Coronary artery (tissue), 2 donors: Measurements from ENCODE around the gene VAMP3.

Experiments
- DNase-seq: peaks from one replicate; pipeline ENCODE4 v3.0.0-alpha.2; 2017; ENCODE audit warnings: low spot score
- H3K27ac ChIP-seq, 2 donors: fragments of 200-600 bp; sonication (generic); one replicate each; pipeline ENCODE4 v1.5.1; 2016 to 2019
- H3K4me3 ChIP-seq: fragments of 200-600 bp; sonication (generic); 2 replicates; pipeline ENCODE4 v1.5.1; 2016; ENCODE audit warnings: mild to moderate bottlenecking, moderate library complexity
- TF ChIP-seq, protein P1 (sequence below): fragments of 200-600 bp; sonication (generic); IDR thresholded peaks from one replicate; pipeline ENCODE4 v1.5.1; 2019; ENCODE audit warnings: antibody characterized with exemption

Gene VAMP3

DNA sequence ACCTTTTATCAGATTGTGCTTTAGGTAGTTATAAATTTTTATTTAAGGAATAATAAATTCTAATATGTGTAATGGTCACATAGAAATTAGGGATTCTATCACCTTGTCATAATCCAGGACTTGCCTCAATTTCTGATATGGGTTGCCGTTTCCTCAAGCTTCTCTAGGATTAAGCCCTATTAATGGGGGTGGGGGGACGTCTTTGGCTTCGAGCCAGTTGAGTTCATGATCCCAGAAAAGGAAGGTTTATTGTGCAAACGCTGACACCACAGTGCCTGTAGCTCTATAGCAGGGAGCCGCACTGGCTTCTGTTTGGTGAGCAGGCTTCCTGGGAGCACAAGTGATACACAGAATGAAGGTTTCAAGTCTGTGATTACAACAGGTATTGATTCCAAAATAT lies 22.0 kb upstream of the VAMP3 start:
- Histone ChIP-seq H3K4me3 (no peak overlapping the region), H3K27ac (no peak overlapping the region)
- TF ChIP-seq, protein P1, sequence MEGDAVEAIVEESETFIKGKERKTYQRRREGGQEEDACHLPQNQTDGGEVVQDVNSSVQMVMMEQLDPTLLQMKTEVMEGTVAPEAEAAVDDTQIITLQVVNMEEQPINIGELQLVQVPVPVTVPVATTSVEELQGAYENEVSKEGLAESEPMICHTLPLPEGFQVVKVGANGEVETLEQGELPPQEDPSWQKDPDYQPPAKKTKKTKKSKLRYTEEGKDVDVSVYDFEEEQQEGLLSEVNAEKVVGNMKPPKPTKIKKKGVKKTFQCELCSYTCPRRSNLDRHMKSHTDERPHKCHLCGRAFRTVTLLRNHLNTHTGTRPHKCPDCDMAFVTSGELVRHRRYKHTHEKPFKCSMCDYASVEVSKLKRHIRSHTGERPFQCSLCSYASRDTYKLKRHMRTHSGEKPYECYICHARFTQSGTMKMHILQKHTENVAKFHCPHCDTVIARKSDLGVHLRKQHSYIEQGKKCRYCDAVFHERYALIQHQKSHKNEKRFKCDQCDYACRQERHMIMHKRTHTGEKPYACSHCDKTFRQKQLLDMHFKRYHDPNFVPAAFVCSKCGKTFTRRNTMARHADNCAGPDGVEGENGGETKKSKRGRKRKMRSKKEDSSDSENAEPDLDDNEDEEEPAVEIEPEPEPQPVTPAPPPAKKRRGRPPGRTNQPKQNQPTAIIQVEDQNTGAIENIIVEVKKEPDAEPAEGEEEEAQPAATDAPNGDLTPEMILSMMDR = no peak
- DNase-seq = no peak

DNA sequence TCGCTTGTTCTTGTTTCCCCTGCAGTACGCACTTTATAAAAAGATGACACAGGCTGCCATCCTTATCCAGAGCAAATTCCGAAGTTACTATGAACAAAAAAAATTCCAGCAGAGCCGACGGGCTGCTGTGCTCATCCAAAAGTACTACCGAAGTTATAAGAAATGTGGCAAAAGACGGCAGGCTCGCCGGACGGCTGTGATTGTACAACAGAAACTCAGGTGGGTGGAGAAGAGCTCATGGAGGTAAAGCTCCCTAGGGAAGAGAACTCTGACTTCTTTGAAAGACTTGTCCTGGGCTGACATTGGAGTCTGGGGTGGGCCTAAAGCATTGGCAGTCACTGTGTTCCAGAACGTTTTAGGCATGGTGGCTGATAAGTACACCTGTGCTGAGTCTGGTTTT lies 19.9 kb upstream of the VAMP3 start:
- TF ChIP-seq, protein P1 = no peak
- no peak overlapping the region for H3K4me3 ChIP-seq
- DNase-seq = no peak
- H3K27ac ChIP-seq = no peak overlapping the region

DNA sequence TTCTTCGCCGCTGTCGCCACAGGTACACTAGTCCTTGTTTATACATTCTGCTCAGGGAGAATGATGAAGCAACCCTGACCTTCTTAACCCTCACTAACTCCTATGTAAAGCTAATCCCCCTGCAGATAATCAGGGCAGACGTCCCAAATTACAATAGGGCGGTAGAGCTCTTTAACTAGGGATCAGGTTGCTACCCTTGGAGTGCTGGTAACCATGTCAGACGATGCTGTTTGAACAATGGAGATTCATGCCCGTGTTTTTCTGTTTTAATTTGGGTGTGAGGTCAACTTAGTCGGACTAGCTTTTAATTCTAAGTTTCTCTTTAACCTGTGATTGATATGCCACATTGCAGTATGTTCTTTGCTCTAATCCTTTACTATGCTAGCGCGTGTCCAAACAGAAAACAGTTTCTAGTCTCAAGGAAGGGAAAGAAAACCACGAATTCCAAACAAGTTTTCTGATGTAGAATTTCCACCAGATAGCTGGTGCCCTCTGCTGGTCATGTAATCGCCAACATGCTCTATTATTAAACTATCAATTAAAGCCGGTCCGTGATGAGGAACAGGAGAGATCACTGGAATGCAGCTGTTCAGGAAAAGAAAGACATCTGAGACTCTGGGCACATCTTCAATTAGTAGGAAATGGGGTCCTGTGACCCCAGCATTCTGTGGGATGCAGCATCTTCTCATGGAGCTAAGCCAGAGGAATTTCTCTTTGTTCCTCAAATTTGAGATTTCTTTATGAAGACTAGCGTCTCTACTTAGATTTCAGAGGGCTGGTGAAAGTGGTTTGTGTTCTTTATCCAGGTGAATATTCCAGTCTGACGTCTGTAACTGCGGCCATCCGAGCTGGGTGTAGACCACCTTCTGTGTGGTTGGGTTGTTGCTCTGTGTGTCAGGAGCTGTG lies 18.3 kb upstream of the VAMP3 start:
- TF ChIP-seq, protein P1 = peak; percentile 54
- DNase-seq = no peak
- H3K27ac ChIP-seq = no peak overlapping the region
- H3K4me3 ChIP-seq = peak overlapping the region; percentile 53

DNA sequence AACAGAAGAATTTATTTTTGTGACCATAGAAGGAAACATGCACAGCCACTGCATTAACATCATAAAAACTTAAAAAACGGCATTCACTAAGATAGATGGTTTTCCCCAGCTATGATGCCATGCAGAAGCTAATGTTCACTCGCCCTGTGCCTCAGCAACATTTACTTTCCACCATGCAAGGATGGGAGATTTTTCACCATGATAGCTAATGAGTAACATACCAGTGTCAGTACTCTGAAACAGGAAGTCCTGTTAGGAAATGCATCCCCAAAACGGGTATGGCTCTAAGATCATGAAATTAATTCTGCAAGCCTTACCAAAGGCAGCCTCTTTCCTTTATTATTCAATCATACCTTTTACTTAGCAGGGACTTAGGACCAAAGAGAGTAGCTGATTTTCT lies 17.5 kb upstream of the VAMP3 start:
- TF ChIP-seq, protein P1 = no peak
- Histone ChIP-seq H3K27ac (no peak overlapping the region), H3K4me3 (no peak overlapping the region)
- no peak for DNase-seq

DNA sequence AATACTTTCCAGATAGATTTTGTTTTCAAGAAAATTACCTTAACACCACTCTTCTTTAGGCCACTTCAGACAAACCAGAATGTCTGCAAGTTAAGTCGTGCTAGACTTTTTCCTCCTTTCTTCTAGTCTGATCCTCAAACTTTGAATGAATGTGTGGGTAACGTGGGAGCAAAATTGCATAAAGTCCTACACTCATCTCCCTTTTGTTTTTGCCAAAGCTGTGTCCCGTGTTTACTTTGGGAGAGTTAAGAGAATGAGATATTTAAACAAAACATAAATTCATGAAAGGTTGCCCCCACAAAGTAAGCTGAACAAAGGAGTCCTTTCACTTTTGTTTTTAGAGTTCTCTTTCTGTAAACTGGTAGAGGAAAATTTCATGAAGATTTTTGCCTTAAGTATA lies 16.9 kb upstream of the VAMP3 start:
- Histone ChIP-seq H3K4me3 (no peak overlapping the region), H3K27ac (no peak overlapping the region)
- TF ChIP-seq, protein P1 = no peak
- no peak for DNase-seq

DNA sequence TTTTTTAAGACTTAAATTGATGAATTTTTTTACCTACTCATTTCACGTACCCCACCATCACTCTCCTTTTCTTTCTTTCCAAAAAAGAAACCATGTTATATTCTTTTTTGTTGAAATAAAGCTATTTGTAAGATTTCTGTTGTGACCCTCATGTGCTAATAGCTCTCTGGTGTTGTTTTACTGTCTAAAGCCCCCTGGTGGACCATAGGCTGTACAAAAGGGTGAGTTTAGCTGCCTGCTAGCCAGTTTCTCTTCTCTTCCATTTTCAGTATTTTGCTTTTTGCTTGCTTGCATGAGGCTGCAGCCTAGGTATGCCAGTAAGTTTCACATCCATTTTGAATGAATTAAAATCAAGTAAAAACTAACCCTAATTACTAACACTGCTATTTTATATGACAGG lies 15.6 kb upstream of the VAMP3 start:
- Histone ChIP-seq H3K4me3 (no peak overlapping the region), H3K27ac (no peak overlapping the region)
- TF ChIP-seq, protein P1 = no peak
- no peak for DNase-seq

DNA sequence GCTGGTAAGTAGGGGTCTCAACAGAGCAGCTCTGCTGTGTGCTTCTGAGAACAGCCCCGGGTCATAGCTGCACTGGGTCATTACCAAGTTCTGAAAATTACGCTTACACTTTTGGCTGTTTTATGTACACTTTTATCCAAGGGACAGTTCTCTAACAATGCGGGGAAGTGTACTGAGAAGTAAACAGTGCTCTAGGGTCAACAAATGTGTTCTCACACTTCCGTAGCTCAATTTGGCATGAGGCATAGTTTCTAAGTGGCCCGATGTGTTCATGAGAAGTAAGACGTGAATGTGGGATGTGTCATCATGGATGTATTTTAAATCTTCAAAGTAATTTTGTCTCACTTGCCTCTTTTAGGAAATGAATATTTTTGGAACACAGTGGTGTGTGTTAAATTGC lies 10.9 kb upstream of the VAMP3 start:
- no peak for DNase-seq
- Histone ChIP-seq H3K27ac (no peak overlapping the region), H3K4me3 (no peak overlapping the region)
- TF ChIP-seq, protein P1 = no peak
